ENCODE measurements around the gene GMDS.

DNA sequence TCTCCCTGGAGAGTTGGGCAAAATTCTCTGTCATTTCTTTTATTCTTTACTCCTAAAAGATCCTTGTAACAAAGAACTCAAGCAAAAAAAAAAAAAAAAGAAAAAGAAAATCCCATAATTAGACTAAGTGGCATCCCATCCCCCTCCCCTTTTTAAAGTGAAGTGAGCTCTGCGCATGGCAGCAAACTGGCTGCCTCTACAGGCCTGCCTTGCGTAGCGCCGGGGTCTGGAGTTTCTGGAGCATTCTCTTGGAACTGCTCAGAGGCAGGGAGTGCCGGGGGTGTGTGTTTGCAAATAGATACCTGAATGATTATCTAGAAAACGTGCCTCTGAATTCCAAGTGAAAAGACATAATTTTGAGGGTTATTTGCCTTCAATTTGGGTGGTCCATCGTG, 587.6 kb downstream of the GMDS start:
- TF ChIP-seq, protein P1, sequence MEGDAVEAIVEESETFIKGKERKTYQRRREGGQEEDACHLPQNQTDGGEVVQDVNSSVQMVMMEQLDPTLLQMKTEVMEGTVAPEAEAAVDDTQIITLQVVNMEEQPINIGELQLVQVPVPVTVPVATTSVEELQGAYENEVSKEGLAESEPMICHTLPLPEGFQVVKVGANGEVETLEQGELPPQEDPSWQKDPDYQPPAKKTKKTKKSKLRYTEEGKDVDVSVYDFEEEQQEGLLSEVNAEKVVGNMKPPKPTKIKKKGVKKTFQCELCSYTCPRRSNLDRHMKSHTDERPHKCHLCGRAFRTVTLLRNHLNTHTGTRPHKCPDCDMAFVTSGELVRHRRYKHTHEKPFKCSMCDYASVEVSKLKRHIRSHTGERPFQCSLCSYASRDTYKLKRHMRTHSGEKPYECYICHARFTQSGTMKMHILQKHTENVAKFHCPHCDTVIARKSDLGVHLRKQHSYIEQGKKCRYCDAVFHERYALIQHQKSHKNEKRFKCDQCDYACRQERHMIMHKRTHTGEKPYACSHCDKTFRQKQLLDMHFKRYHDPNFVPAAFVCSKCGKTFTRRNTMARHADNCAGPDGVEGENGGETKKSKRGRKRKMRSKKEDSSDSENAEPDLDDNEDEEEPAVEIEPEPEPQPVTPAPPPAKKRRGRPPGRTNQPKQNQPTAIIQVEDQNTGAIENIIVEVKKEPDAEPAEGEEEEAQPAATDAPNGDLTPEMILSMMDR (IDR thresholded peaks at IDR 0.05) = no peak
- TF ChIP-seq EP300 (IDR thresholded peaks at IDR 0.05) = no peak

Data from ovary (tissue), 3 donors.